ENCODE data around the gene LDHB.
A peak's percentile ranks its signal among the peaks of the same experiment; 100 is the strongest.
"Not testable (repeated sequence)": the region's sequence is repeated elsewhere in the genome, so short reads cannot be mapped to it uniquely, and the experiment has no call there.

LDHB gene

GRCh38 chr12:21661396-21662093 lies 3.9 kb upstream of the LDHB start:
- not testable (repeated sequence) for DNase-seq

- peak; percentile 29 for DNase-seq
These were observed 1.7 kb upstream of the LDHB start for GRCh38 chr12:21659383-21659782.

GRCh38 chr12:21656905-21657325 lies 727 bp downstream of the LDHB start:
- DNase-seq = peak; percentile 79

- DNase-seq = no peak
These were observed 2.1 kb downstream of the LDHB start for GRCh38 chr12:21655591-21655990.

- DNase-seq = no peak
These were observed 5.8 kb downstream of the LDHB start for GRCh38 chr12:21651821-21652220.

GRCh38 chr12:21650997-21651396 lies 6.6 kb downstream of the LDHB start:
- no peak for DNase-seq

GRCh38 chr12:21649034-21649433 lies 8.6 kb downstream of the LDHB start:
- DNase-seq = no peak

- no peak for DNase-seq
These were observed 9.3 kb downstream of the LDHB start for GRCh38 chr12:21648378-21648777.

- no peak for DNase-seq
These were observed 10.5 kb downstream of the LDHB start for GRCh38 chr12:21647179-21647578.

GRCh38 chr12:21645041-21645500 lies 12.6 kb downstream of the LDHB start:
- not testable (repeated sequence) for DNase-seq

GRCh38 chr12:21644516-21644915 lies 13.1 kb downstream of the LDHB start:
- DNase-seq = no peak

GRCh38 chr12:21643758-21644157 lies 13.9 kb downstream of the LDHB start:
- DNase-seq = no peak

GRCh38 chr12:21642707-21643389 lies 14.8 kb downstream of the LDHB start:
- DNase-seq = no peak

GRCh38 chr12:21638054-21638891 lies 19.4 kb downstream of the LDHB start:
- no peak for DNase-seq

GRCh38 chr12:21634245-21634644 lies 23.4 kb downstream of the LDHB start:
- no peak for DNase-seq

- DNase-seq = no peak
These were observed 26.3 kb downstream of the LDHB start for GRCh38 chr12:21631367-21631766.

- DNase-seq = no peak
These were observed 29.7 kb downstream of the LDHB start for GRCh38 chr12:21627924-21628323.

GRCh38 chr12:21618566-21618965 lies 39.1 kb downstream of the LDHB start:
- DNase-seq = no peak

GRCh38 chr12:21617030-21617429 lies 40.6 kb downstream of the LDHB start:
- DNase-seq = no peak

GRCh38 chr12:21615431-21615830 lies 42.2 kb downstream of the LDHB start:
- DNase-seq = no peak

GRCh38 chr12:21614506-21614905 lies 43.1 kb downstream of the LDHB start:
- DNase-seq = no peak

GRCh38 chr12:21613931-21614330 lies 43.7 kb downstream of the LDHB start:
- no peak for DNase-seq

- no peak for DNase-seq
These were observed 49.4 kb downstream of the LDHB start for GRCh38 chr12:21608196-21608595.

GRCh38 chr12:21607701-21608100 lies 49.9 kb downstream of the LDHB start:
- no peak for DNase-seq
